MCF 10A (cell line): ENCODE data around the gene RGS7. TPM values are rescaled to one million over a fixed set of nuclear protein-coding genes. Genes with fewer than 3 reads are reported as not detected.

Experiments
- BruUV-seq: library from RNA; stranded (reverse); fragments of 400-500 nt; replicated peaks from 2 replicates; lab custom pipeline; 2021; lab: Mats Ljungman, UMichigan
- CTCF ChIA-PET: fragments of 300-600 bp; sonication (Branson Sonifier 250); formaldehyde crosslinking; extraction: SDS; loops from one replicate; lab custom pipeline; 2021; ENCODE audit warnings: antibody characterized with exemption, inconsistent platforms; lab: Yijun Ruan, JAX
- POLR2A ChIA-PET: fragments of 300-600, 350-650 bp; sonication (Branson Sonifier 250); formaldehyde crosslinking; extraction: SDS; loops from one replicate; lab custom pipeline; 2020; ENCODE audit warnings: antibody characterized with exemption, inconsistent platforms; lab: Yijun Ruan, JAX
- DNase-seq: peaks from one replicate; pipeline ENCODE4 v3.0.0-alpha.2; 2018; ENCODE audit not compliant: unreplicated experiment
- H3K27ac Mint-ChIP-seq: one replicate; pipeline ENCODE4 v1.8.0; 2022; ENCODE audit warnings: mild to moderate bottlenecking, low read depth, mixed read lengths; ENCODE audit not compliant: unreplicated experiment
- H3K27me3 Mint-ChIP-seq: one replicate; pipeline ENCODE4 v1.8.0; 2022; ENCODE audit warnings: mixed read lengths; ENCODE audit not compliant: insufficient read depth, unreplicated experiment
- H3K36me3 Mint-ChIP-seq: one replicate; pipeline ENCODE4 v1.8.0; 2022; ENCODE audit warnings: mild to moderate bottlenecking, moderate library complexity, mixed read lengths; ENCODE audit not compliant: insufficient read depth, unreplicated experiment
- H3K4me1 Mint-ChIP-seq: one replicate; pipeline ENCODE4 v1.8.0; 2022; ENCODE audit warnings: mixed read lengths; ENCODE audit not compliant: insufficient read depth, unreplicated experiment
- H3K4me3 Mint-ChIP-seq: one replicate; pipeline ENCODE4 v1.8.0; 2022; ENCODE audit warnings: mild to moderate bottlenecking, moderate library complexity, mixed read lengths; ENCODE audit not compliant: unreplicated experiment
- H3K9me3 Mint-ChIP-seq: one replicate; pipeline ENCODE4 v1.8.0; 2022; ENCODE audit warnings: mixed read lengths; ENCODE audit not compliant: unreplicated experiment
- CTCF ChIP-seq: fragments of 200-600 bp; IDR thresholded peaks from one replicate; pipeline ENCODE4 v1.8.0; 2022; ENCODE audit warnings: antibody characterized with exemption, mild to moderate bottlenecking; ENCODE audit not compliant: unreplicated experiment
- intact Hi-C: fragments of 100-400 bp; cut with micrococcal nuclease; formaldehyde crosslinking; loops from 2 replicates; pipeline ENCODE4 v1.14.1; 2022
- total RNA-seq: library from RNA; stranded (reverse); gene quantifications from 2 replicates; pipeline ENCODE4 v1.2.3, GENCODE V29; 2022

The RGS7 gene
- total RNA-seq, 1 experiment from 2014 or later = 0.42 TPM

DNA sequence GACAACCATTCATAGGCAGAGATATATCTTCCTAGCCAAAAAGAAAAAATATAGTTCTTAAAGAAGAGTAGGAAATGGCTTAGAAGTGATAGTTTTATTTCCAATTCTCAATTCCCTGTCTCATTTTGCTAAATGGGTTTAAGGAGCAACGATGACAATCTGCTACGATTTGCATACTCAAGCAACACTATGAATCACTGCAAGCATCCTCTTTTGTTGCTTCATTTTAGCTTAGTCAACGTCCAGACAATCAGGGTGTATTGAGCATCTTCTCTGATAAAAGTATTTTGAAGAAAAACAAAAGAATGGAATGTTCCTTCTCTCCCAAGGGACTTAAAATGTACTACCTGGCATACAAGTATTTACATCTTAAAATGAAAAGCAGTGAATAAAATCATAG lies 80.6 kb downstream of the RGS7 start:
- intact Hi-C loops = no loop called here
- DNase-seq = peak; percentile 49
- H3K9me3 Mint-ChIP-seq = peaks cover 30% of the 10 kb centered on the region
- no peak overlapping the region for H3K4me3 Mint-ChIP-seq
- H3K36me3 Mint-ChIP-seq = no peaks in the 10 kb centered on the region
- no peak overlapping the region for H3K27ac Mint-ChIP-seq
- H3K4me1 Mint-ChIP-seq = peaks cover 16% of the 10 kb centered on the region
- no TSS peak for BruUV-seq
- CTCF ChIA-PET = interaction anchor here (0.5 to 1.0 kb wide), 6 partner anchors 8 to 724 kb away, joined by 3 to 5 read pairs (median 3); no protein-coding TSS in a partner anchor
- POLR2A ChIA-PET = no interaction called here
- TF ChIP-seq CTCF = no peak
- no peaks in the 10 kb centered on the region for H3K27me3 Mint-ChIP-seq

GRCh38 chr1:241275981-241276380 lies 81.0 kb downstream of the RGS7 start:
- ChIA-PET CTCF (interaction anchor here (0.5 to 1.0 kb wide), 6 partner anchors 10 to 1153 kb away, joined by 3 to 6 read pairs (median 3); no protein-coding TSS in a partner anchor), POLR2A (no interaction called here)
- intact Hi-C loops = no loop called here
- H3K4me1 Mint-ChIP-seq = peaks cover 16% of the 10 kb centered on the region
- no peak for TF ChIP-seq CTCF
- no TSS peak for BruUV-seq
- H3K27me3 Mint-ChIP-seq = no peaks in the 10 kb centered on the region
- no peak overlapping the region for H3K27ac Mint-ChIP-seq
- peaks cover 30% of the 10 kb centered on the region for H3K9me3 Mint-ChIP-seq
- DNase-seq = peak; percentile 43
- H3K4me3 Mint-ChIP-seq = no peak overlapping the region
- H3K36me3 Mint-ChIP-seq = no peaks in the 10 kb centered on the region

DNA sequence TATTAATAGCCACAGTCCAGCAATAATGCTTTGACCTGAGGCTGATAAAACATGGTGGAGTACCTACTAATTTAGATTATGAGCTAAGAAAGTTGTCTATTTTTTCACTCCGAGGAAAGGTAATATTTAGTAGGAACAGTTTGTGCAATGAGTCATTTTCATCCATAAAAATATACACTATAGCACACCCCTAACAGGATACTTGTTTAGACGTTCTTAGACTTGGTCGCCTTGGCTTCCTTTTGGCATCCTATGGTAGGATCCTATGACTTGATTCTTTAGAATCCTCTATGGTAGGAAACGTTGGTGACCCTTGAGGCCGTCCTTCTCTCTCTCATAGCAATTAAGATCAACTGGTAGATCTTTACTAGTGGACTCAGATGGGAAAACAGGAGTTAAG lies 81.8 kb downstream of the RGS7 start:
- H3K27me3 Mint-ChIP-seq = no peaks in the 10 kb centered on the region
- ChIA-PET POLR2A (no interaction called here), CTCF (interaction anchor here (0.9 to 1.0 kb wide), 2 partner anchors 308 to 543 kb away, joined by 3 to 6 read pairs; no protein-coding TSS in a partner anchor)
- H3K4me3 Mint-ChIP-seq = no peak overlapping the region
- no peaks in the 10 kb centered on the region for H3K36me3 Mint-ChIP-seq
- peaks cover 16% of the 10 kb centered on the region for H3K4me1 Mint-ChIP-seq
- peaks cover 30% of the 10 kb centered on the region for H3K9me3 Mint-ChIP-seq
- no TSS peak for BruUV-seq
- H3K27ac Mint-ChIP-seq = no peak overlapping the region
- intact Hi-C loops = no loop called here
- TF ChIP-seq CTCF = no peak
- DNase-seq = no peak

DNA sequence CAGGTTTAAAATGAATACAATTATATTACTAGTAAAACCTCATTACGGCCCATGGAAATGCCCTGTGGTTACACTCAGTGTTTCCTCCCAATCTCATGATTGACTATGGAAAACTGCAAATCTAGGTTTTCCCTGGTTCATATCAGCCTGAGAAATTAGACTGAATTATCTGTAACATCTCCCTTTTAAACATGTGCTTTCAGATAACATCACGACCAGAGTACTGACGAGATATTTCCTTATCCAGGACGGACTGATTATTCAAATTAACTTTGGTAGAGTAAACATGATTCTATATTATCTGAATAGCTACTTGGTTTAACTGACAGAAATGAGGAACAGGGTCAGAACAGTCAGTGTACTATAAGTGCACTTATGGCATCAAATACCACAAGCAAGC lies 82.3 kb downstream of the RGS7 start:
- ChIA-PET POLR2A (interaction anchor here (0.6 kb wide), 1 partner anchor 874 kb away, joined by 3 read pairs; no protein-coding TSS in a partner anchor), CTCF (interaction anchor here (0.9 to 3.2 kb wide), 2 partner anchors 307 to 308 kb away, joined by 3 to 10 read pairs; no protein-coding TSS in a partner anchor)
- DNase-seq = no peak
- intact Hi-C loops = no loop called here
- Mint-ChIP-seq H3K36me3 (no peaks in the 10 kb centered on the region), H3K4me3 (no peak overlapping the region), H3K27ac (no peak overlapping the region), H3K4me1 (peaks cover 16% of the 10 kb centered on the region), H3K9me3 (peaks cover 30% of the 10 kb centered on the region), H3K27me3 (no peaks in the 10 kb centered on the region)
- no TSS peak for BruUV-seq
- no peak for TF ChIP-seq CTCF
